ENCODE measurements around the gene ZDHHC12.

DNA sequence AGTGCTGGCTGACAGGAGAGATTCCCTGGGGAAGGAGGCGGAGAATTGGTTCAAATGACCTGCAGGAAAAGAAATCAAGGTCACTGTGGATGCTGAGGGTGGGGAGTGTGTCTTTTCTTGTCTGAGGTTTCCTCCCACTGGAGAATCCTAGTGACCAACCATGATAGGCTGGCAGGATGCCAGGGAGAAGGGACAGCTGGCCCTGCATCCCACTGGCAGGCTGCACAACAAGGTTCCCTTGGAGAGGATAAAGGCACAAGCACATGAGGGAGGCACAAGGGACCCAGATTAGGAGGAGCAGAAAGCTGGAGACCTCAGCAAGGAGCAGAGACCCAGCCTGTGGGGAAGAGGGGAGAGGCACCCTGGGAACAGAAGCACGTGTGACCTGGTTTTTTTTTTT lies 11.4 kb upstream of the ZDHHC12 start:
- TF ChIP-seq SUZ12 (IDR thresholded peaks at IDR 0.05; ENCODE audit: extremely low read depth, insufficient read depth, insufficient read length) (no peak), YY1 (IDR thresholded peaks at IDR 0.05; ENCODE audit: insufficient read depth, insufficient read length) (no peak), ZNF274 (IDR thresholded peaks at IDR 0.05; ENCODE audit: low read depth, low read length) (no peak)
